HG03565 (cell line): ENCODE results near the gene ALK.

ENCODE experiments used
- ATAC-seq: cut with Tn5 transposase; IDR thresholded peaks from one replicate; pipeline ENCODE4 v1.9.1; 2021; ENCODE audit warnings: mild to moderate bottlenecking, moderate library complexity; ENCODE audit not compliant: unreplicated experiment

ALK gene

GRCh38 chr2:29549069-29549380, 372.4 kb downstream of the ALK start:
- no peak for ATAC-seq

- no peak for ATAC-seq
Observed at GRCh38 chr2:29544917-29545316, 376.5 kb downstream of the ALK start.

- no peak for ATAC-seq
Observed at GRCh38 chr2:29544031-29544430, 377.4 kb downstream of the ALK start.

GRCh38 chr2:29535188-29535587, 386.2 kb downstream of the ALK start:
- no peak for ATAC-seq

GRCh38 chr2:29532436-29532835, 388.9 kb downstream of the ALK start:
- no peak for ATAC-seq

GRCh38 chr2:29531626-29532025, 389.8 kb downstream of the ALK start:
- no peak for ATAC-seq

GRCh38 chr2:29530281-29530680, 391.1 kb downstream of the ALK start:
- no peak for ATAC-seq

GRCh38 chr2:29528891-29529520, 392.4 kb downstream of the ALK start:
- no peak for ATAC-seq

GRCh38 chr2:29528371-29528770, 393.0 kb downstream of the ALK start:
- no peak for ATAC-seq

- ATAC-seq: no peak
Observed at GRCh38 chr2:29527947-29528346, 393.4 kb downstream of the ALK start.

- no peak for ATAC-seq
Observed at GRCh38 chr2:29526587-29527586, 394.5 kb downstream of the ALK start.

GRCh38 chr2:29525921-29526320, 395.5 kb downstream of the ALK start:
- ATAC-seq: no peak

GRCh38 chr2:29524652-29525051, 396.7 kb downstream of the ALK start:
- ATAC-seq: no peak

GRCh38 chr2:29522951-29523669, 398.3 kb downstream of the ALK start:
- ATAC-seq: no peak

- no peak for ATAC-seq
Observed at GRCh38 chr2:29520001-29520400, 401.4 kb downstream of the ALK start.

GRCh38 chr2:29519338-29519925, 402.0 kb downstream of the ALK start:
- no peak for ATAC-seq

GRCh38 chr2:29518646-29519337, 402.6 kb downstream of the ALK start:
- ATAC-seq: no peak

GRCh38 chr2:29518010-29518409, 403.4 kb downstream of the ALK start:
- no peak for ATAC-seq

GRCh38 chr2:29517413-29517812, 404.0 kb downstream of the ALK start:
- ATAC-seq: no peak

- ATAC-seq: no peak
Observed at GRCh38 chr2:29516767-29517166, 404.6 kb downstream of the ALK start.

- no peak for ATAC-seq
Observed at GRCh38 chr2:29509878-29510277, 411.5 kb downstream of the ALK start.
